Progenitor cell of endocrine pancreas (in vitro differentiated cells): Measurements from ENCODE around the gene NHERF1. TPM values are rescaled to one million over a fixed set of nuclear protein-coding genes. Genes with fewer than 3 reads are reported as not detected.

Source experiments
- DNase-seq: peaks from one replicate; pipeline ENCODE4 v3.0.0; 2021; ENCODE audit warnings: low spot score; ENCODE audit not compliant: unreplicated experiment
- H3K27ac Mint-ChIP-seq: 2 replicates; pipeline ENCODE4 v1.8.0; 2021; ENCODE audit warnings: mild to moderate bottlenecking, moderate library complexity, mixed read lengths
- H3K27me3 Mint-ChIP-seq: 2 replicates; pipeline ENCODE4 v1.8.0; 2021; ENCODE audit warnings: mixed read lengths
- H3K36me3 Mint-ChIP-seq: 2 replicates; pipeline ENCODE4 v1.8.0; 2022; ENCODE audit warnings: mixed read lengths; ENCODE audit not compliant: insufficient read depth
- H3K4me1 Mint-ChIP-seq: 2 replicates; pipeline ENCODE4 v1.8.0; 2021; ENCODE audit warnings: low read depth, mixed read lengths
- H3K4me3 Mint-ChIP-seq: 2 replicates; pipeline ENCODE4 v1.8.0; 2021; ENCODE audit warnings: low read depth, mild to moderate bottlenecking, moderate library complexity, mixed read lengths
- H3K9me3 Mint-ChIP-seq: 2 replicates; pipeline ENCODE4 v1.8.0; 2021; ENCODE audit warnings: low read depth, mixed read lengths
- total RNA-seq: library from RNA; stranded (reverse); gene quantifications from 2 replicates; pipeline ENCODE4 v1.2.1, GENCODE V29; 2021
- TF ChIP-seq, protein P1 (sequence below): fragments of 200-600 bp; sonication (generic); IDR thresholded peaks from one replicate; pipeline ENCODE4 v1.5.0; 2021; ENCODE audit warnings: antibody characterized with exemption, mild to moderate bottlenecking; ENCODE audit not compliant: unreplicated experiment

Gene NHERF1
- total RNA-seq, 1 donor from 2014 or later: 143 TPM

DNA sequence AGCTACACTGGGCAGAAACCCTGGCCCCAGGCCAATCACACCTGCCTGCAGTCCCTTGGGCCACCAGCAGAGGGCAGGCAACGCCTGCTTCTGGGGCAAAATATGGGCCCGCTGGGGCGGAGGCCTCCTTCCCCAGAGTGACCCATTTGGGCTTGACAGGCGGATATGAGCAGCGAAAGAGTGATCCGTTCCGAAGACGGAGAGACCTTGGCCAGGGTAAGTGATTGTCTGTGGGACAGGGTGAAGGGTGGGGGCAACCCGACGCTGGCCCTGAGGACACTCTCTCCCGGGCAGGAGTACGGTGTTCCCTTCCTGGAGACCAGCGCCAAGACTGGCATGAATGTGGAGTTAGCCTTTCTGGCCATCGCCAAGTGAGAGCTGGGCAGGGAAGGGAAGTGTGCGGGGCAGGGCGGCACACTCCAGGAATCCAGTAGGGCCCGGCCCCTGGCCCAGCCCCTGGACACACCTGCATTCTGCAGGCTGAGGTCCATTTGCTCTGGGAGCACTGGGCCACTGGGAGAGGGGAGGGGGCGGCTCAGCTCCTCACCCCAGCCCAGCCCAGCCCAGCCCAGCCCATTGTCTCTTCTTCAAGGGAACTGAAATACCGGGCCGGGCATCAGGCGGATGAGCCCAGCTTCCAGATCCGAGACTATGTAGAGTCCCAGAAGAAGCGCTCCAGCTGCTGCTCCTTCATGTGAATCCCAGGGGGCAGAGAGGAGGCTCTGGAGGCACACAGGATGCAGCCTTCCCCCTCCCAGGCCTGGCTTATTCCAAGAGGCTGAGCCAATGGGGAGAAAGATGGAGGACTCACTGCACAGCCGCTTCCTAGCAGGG is 3.5 kb upstream of the NHERF1 start:
- no peaks in the 10 kb centered on the region for H3K9me3 Mint-ChIP-seq
- peak; percentile 91 for DNase-seq
- peaks cover 13% of the 10 kb centered on the region for H3K4me1 Mint-ChIP-seq
- H3K4me3 Mint-ChIP-seq: peak overlapping the region; percentile 27
- no peak overlapping the region for H3K27ac Mint-ChIP-seq
- TF ChIP-seq, protein P1, sequence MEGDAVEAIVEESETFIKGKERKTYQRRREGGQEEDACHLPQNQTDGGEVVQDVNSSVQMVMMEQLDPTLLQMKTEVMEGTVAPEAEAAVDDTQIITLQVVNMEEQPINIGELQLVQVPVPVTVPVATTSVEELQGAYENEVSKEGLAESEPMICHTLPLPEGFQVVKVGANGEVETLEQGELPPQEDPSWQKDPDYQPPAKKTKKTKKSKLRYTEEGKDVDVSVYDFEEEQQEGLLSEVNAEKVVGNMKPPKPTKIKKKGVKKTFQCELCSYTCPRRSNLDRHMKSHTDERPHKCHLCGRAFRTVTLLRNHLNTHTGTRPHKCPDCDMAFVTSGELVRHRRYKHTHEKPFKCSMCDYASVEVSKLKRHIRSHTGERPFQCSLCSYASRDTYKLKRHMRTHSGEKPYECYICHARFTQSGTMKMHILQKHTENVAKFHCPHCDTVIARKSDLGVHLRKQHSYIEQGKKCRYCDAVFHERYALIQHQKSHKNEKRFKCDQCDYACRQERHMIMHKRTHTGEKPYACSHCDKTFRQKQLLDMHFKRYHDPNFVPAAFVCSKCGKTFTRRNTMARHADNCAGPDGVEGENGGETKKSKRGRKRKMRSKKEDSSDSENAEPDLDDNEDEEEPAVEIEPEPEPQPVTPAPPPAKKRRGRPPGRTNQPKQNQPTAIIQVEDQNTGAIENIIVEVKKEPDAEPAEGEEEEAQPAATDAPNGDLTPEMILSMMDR: peak; percentile 100
- no peaks in the 10 kb centered on the region for H3K36me3 Mint-ChIP-seq
- peaks cover 2% of the 10 kb centered on the region for H3K27me3 Mint-ChIP-seq

DNA sequence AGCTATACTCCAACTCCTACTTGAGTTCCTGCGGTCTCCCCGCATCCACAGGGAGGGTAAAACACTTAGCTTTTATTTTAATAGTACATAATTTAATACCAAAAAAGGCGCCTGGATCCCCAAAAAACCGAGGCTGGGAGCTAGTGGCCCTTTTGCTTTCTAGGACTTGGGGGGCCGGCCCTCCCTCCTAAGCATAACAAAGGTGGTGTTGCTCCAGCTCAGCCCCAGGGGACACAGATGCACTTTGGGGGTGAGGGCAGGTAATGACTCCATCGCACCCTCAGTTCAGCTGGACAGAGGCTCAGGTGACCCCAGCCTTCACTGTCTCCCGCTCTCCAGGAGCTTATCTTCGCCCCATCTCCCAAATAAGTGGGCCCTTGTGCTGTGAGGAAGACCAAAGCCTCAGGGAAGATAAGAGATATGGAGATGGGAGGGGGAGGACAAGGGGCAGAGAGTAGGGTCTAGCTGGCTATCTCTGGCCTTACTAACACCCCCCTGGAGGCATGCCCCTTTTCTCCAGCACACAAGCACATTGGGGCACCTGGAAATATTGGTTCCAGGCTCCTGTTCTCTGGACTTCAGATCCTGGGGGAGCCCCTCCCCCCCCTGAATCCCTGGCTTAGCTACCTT is 2.8 kb upstream of the NHERF1 start:
- no peak overlapping the region for H3K4me3 Mint-ChIP-seq
- peaks cover 2% of the 10 kb centered on the region for H3K27me3 Mint-ChIP-seq
- no peak overlapping the region for H3K27ac Mint-ChIP-seq
- no peak for DNase-seq
- no peaks in the 10 kb centered on the region for H3K36me3 Mint-ChIP-seq
- H3K4me1 Mint-ChIP-seq: peaks cover 19% of the 10 kb centered on the region
- H3K9me3 Mint-ChIP-seq: no peaks in the 10 kb centered on the region
- TF ChIP-seq, protein P1: no peak

GRCh38 chr17:74746376-74746775 is 2.1 kb upstream of the NHERF1 start:
- no peaks in the 10 kb centered on the region for H3K36me3 Mint-ChIP-seq
- peaks cover 26% of the 10 kb centered on the region for H3K4me1 Mint-ChIP-seq
- DNase-seq: no peak
- peak overlapping the region; percentile 33 for H3K27ac Mint-ChIP-seq
- H3K27me3 Mint-ChIP-seq: peaks cover 2% of the 10 kb centered on the region
- H3K4me3 Mint-ChIP-seq: no peak overlapping the region
- TF ChIP-seq, protein P1: no peak
- H3K9me3 Mint-ChIP-seq: no peaks in the 10 kb centered on the region

GRCh38 chr17:74746922-74747321 is 1.5 kb upstream of the NHERF1 start:
- no peaks in the 10 kb centered on the region for H3K9me3 Mint-ChIP-seq
- H3K36me3 Mint-ChIP-seq: no peaks in the 10 kb centered on the region
- TF ChIP-seq, protein P1: no peak
- H3K27ac Mint-ChIP-seq: peak overlapping the region; percentile 33
- DNase-seq: no peak
- H3K4me1 Mint-ChIP-seq: peaks cover 31% of the 10 kb centered on the region
- H3K27me3 Mint-ChIP-seq: peaks cover 2% of the 10 kb centered on the region
- H3K4me3 Mint-ChIP-seq: no peak overlapping the region

DNA sequence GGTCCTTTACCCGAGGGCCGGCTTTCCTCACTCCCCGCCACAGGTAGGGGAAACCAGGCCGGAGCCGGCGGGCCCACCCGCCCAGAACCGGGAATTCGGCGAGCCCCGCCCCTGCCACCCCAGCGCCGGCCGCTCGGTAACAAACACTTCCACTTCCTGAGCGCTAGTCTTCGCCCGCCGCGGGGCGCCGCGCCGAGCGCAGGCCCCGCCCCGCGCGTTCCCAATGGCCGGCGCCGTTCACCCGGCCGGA is 224 bp upstream of the NHERF1 start:
- Mint-ChIP-seq H3K36me3 (peaks cover 7% of the 10 kb centered on the region), H3K27me3 (peaks cover under 1% of the 10 kb centered on the region), H3K4me3 (peak overlapping the region; percentile 69), H3K27ac (no peak overlapping the region), H3K9me3 (no peaks in the 10 kb centered on the region), H3K4me1 (peaks cover 42% of the 10 kb centered on the region)
- TF ChIP-seq, protein P1: no peak
- DNase-seq: no peak
